DMS79 (cell line): Measurements from ENCODE around the gene COL4A3.

ENCODE experiments used
- DNase-seq: peaks from one replicate; lab custom pipeline; 2025; lab: John Stamatoyannopoulos, UW

Gene COL4A3

DNA sequence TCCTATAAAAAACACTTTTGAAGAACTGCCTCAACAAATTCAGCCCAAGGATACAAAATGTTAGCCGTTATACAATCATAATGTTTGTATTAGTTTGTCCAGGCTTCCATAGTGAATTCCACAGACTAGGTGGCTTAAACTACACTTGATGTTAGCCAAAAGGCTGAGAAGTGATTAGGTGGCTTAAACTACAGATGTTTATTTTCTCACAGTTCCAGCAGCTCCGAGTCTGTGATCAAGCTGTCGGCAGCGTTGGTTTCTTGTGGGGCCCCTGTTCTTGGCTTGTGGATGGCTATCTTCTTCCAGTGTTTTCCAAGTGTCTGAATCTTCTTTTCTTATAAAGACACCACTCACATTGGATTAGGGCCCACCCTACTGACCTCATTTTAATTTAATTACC is 129.1 kb downstream of the COL4A3 start:
- no peak for DNase-seq

- DNase-seq: no peak
Observed at GRCh38 chr2:227295806-227296205, 131.4 kb downstream of the COL4A3 start.

- no peak for DNase-seq
Observed at GRCh38 chr2:227296671-227297405, 132.4 kb downstream of the COL4A3 start.

GRCh38 chr2:227301523-227301922 is 137.1 kb downstream of the COL4A3 start:
- DNase-seq: no peak

- no peak for DNase-seq
Observed at GRCh38 chr2:227308784-227309183, 144.4 kb downstream of the COL4A3 start.

DNA sequence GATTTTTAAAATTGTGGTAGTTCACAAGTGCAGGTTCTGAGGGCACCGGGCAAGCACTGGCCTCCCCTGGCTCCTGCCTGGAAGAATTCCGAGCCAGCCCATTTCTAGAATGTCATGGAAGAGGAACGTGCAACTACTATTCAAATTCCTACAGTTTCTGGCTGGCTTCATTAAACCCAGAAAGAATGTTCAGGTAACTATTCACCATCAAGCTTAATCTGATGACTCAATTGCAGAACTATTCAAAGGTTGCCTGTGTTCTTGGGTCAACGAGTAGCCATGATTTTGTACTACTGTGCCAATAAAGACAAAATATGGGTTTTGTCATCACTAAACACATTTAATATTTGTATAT is 146.3 kb downstream of the COL4A3 start:
- DNase-seq: no peak

GRCh38 chr2:227311861-227312506 is 147.6 kb downstream of the COL4A3 start:
- no peak for DNase-seq

DNA sequence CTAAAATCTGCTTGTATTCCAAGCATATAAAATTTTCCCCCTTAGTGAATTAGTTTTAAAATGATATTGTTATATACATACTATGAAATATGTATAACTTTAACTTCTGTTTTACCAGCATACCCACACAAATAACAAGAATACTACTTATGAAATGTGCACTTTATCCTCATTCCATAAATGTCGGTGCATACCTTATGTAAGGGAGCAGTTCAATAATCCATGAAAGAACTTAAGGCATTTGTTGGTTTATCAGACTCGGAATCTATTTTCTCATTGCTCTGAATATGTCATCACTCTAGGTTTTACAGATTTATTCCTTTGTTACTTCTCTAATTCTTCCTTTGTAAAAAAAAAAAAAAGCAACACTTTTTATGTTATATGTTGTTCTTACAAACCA is 148.2 kb downstream of the COL4A3 start:
- DNase-seq: no peak

- no peak for DNase-seq
Observed at GRCh38 chr2:227313310-227313709, 148.9 kb downstream of the COL4A3 start.

GRCh38 chr2:227317834-227318233 is 153.4 kb downstream of the COL4A3 start:
- no peak for DNase-seq

DNA sequence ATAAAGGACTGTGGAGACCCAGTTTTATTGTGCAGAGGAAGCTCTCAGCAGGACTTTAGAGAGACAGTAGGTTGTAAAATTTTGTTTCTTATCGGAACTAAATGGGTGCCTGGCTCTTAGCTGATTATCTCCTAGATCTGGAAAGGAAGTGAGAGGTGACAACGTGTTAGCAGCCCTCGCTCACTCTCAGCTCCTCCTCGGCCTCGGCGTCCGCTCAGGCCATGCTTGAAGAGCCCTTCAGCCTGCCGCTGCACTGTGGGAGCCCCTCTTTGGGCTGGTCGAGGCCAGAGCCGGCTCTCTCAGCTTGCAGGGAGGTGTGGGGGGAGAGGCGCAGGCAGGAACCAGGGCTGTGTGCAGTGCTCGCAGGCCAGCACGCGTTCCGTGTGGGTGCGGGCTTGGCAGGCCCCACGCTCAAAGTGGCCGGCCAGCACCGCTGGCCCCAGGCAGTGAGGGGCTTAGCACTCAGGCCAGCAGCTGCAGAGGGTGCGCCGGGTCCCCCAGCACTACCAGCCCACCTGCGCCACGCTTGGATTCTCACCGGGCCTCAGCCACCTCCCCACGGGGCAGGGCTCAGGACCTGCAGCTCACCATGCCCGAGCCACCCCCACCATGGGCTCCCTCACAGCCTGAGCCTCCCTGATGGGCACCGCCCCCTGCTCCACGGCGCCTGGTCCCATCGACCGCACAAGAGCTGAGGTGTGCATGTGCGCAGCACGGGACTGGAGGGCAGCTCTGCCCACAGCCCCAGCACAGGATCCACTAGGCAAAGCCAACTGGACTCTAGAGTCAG is 156.1 kb downstream of the COL4A3 start:
- DNase-seq: no peak

DNA sequence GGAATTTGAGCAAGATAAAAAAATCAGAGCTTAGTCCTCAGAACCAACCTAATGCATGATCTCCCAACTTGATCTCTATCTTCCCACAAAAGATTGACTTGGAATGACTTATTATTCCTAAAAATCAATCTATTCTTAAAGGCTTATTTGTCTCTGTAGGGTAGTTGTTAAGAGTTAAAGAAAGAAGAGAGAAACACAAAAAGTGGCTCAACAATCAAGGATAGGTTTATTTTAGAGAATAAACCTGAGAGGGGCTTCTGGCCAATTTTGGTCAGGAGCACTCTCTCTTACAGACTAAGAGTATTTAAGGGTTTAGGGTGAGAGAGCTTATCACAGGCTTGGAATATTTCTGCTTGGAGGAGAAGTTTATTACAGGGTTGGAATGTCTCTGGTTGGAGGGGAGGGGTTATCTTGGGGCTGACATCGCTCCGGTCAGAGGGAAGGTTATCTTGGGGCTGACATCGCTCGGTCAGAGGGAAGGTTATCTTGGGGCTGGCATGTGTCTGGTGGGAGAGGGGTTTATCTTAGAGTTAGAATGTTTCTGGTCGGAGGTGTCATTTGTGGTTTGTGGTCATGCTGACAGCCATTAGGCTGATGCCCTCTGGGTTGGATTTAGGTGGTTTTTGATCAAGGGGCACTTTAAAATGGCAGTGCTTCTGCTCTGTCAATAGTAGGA is 158.2 kb downstream of the COL4A3 start:
- no peak for DNase-seq

DNA sequence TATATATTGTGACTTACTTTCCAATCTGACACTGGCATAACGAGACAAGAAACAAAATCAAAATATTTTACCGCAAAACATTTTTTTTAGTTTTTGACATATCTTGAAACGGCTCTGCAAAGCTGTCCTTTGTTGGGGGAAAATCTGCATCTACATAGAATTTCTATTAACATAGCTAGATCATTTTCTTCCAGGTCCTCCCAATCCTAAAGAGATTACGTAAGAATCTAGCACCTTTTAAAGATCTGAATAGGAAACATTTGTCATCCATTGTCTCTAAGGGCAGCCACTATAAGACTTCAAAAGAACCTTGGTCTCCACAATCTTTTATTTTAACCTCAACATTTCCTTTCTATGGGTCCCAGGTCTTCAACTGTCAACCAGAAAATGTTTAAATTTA is 159.4 kb downstream of the COL4A3 start:
- DNase-seq: no peak

DNA sequence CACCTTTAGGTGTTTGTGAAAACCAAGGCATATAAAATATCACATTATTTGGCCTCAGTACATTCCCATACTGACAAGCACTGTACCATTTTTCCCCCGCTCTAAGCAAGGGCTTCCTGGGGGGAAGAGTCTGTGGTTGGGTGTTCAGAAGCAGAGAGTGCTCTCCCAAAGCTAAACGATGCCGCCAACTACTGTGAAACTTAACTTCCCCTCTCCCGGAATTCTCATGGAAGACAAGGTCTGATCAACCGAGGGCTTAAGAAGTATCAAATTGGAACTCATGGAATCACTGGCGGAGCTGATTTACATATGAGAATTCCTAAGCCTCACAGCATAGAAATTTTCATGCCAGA is 160.2 kb downstream of the COL4A3 start:
- DNase-seq: no peak

DNA sequence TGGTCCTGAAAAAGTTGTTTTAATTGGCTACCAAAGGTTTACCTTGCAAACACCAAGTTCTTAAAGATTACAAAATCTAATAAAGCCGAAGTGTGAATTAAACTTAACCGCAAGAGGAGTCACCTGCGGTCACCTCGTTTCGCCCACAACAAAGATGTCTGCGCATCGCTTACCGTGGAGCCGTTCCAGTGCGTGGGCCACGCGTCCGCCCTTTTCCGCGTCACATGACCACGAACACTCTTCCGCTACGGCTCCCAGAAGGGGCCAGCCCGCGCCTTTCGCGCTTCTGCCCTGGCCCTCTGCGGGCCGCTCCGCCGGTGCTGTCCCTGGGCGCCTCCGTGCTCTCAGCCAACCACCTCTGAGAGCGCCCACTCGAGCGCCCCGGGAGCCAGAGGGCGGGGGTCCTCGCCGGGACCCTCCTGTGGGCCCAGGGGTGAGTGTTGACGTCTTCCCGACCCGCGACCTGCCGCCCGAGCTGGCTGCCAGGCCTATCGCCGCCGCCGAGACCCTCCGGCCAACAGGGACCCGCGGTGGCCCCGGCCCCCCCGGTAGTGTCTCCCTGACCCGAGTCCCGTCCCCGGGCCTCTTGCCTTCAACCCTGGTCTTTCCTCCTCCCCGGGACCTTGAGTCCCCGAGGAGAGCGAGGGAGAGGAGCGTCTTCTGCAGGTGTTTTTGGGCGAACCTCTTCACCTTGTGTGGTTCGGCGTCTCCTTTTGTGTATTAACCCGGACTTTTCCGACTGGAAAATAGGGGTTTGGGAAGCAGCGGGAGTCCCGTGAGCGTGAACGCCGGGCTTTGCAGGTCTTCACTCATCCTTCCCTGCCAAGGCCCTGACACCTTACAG is 160.8 kb downstream of the COL4A3 start, which contains the start of gene MFF:
TSS of gene MFF (plus strand) at position 257 of the 844 bp plus-strand sequence. CDS start 5,415 bp downstream, outside the sequence.
- DNase-seq: peak; percentile 84

- DNase-seq: peak; percentile 29
Observed at GRCh38 chr2:227325839-227326195, 161.4 kb downstream of the COL4A3 start.

DNA sequence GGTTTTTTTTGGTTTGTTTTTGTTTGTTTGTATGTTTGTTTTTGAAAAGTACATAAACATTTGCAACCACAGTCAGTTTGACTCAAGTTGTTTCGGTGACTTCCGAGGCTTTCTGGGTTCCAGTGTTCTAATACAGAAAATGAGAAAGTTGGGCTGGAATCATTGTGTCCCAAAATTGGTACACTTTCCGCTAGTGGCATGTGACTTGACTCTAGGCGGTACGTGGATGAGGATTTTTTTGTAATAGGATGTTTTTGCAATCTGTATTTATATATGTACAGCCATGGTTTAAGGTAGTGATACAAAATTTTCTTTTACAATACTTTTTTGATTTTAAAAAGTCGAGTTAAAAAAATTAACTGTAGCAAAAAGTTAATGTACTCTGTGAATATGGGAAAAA is 162.4 kb downstream of the COL4A3 start:
- DNase-seq: no peak

- no peak for DNase-seq
Observed at GRCh38 chr2:227335713-227336112, 171.3 kb downstream of the COL4A3 start.

DNA sequence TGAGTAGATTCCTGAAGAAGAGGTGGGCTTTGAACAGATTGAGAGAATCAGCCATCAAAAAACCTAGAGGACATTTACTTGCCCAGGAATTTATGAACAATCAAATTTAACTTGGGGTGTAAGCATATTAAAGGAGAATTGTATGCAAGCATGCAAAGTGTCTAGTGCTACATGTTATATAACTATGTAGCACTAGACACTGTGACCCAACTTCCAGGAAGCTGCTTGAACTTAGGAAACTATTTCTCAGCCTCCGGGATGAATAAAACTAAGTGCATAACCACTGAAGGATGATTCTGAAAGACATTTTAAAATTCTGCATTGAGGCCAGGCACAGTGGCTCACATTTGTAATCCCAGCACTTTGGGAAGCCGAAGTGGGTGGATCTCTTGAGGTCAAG is 173.0 kb downstream of the COL4A3 start:
- DNase-seq: no peak

DNA sequence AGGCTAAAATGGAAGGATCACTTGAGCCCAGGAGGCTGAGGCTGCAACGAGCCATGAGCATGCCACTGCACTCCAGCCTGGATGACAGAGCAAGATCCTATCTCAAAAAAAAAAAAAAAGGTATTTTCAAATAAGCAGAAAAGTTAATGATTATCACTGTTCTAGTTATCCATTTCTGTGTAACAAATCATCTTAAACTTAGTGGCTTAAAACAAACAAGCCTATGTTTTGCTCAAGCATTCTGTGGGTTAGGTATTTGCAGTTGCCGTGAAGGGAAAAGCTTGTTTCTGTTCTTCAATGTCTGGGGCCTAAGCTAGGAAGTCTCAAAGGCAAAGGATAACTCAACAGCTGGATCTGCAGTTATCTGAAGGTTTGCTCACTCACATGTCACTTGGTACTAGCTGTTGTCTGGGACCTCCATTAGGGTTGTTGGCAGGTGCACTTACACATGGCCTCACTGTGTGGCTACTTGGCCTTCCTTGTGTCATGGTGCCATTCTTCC is 174.7 kb downstream of the COL4A3 start:
- no peak for DNase-seq

DNA sequence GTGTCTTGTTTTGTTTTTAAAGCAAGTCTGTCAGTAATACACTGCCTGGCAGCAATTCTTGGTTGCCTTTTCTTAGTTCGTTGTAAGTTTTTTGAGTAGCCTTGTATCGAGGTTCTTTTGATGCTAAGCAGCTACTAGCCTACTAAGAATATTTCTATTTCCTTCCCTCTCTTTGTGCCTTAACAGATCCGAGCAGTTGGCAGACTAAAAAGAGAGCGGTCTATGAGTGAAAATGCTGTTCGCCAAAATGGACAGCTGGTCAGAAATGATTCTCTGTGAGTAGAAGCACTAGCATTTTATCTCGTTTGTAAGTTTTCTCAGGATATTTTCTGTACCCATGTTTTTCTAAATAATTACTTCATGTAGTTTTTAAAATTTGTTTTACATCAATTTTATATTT is 175.7 kb downstream of the COL4A3 start:
- no peak for DNase-seq
